Cortex of kidney (tissue), 1 donor: ENCODE measurements around the gene CNFN.
"Not testable (repeated sequence)": the region's sequence is repeated elsewhere in the genome, so short reads cannot be mapped to it uniquely, and the experiment has no call there.

ENCODE experiments used
- DNase-seq: peaks from one replicate; lab custom pipeline; 2025; lab: John Stamatoyannopoulos, UW

The CNFN gene

DNA sequence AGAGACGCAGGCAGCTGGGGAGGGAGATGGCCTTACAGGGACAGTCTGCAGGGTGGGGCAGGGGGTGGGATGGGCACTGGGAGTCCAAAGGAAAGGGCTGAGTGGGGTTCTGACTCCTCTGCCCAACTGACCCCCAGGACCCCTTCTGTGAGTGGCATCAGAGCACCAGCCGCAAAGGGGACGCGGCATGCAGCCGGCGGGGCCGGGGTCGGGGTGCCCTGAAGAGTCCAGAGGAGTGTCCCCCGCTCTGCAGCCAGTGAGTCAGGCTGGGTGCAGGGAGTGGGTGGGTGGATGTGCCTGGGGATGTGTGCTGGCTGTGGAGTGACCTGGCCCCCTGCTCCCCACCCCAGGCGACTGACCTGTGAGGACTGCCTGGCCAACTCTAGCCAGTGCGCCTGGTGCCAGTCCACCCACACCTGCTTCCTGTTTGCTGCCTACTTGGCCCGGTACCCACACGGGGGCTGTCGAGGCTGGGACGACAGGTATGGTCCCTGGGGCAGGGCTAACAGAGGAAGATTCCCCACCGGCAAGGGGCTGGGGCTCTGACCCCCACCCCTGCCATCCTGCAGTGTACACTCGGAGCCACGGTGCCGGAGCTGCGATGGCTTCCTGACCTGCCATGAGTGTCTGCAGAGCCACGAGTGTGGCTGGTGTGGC, 38.9 kb downstream of the CNFN start:
- no peak for DNase-seq

DNA sequence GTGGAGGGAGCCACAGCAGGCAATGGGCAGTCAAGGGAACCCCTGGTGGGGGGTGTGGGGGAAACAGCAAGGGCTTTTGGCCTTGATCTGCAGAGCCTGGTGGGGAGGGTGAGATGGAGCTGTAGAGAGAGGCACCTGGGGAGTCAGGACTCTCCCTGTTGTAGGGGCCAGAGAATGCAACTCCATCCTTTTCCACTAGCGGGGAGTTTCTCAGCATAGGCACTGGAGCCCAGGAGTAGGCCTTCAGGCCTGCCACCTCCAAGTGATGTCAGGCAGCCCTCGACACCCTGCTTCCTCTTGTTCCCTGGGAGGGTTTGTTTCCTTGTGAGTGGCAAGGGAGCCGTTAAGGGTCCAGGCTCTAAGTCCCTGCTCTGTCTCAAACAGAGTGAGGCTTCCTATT, 39.7 kb downstream of the CNFN start:
- DNase-seq: no peak

DNA sequence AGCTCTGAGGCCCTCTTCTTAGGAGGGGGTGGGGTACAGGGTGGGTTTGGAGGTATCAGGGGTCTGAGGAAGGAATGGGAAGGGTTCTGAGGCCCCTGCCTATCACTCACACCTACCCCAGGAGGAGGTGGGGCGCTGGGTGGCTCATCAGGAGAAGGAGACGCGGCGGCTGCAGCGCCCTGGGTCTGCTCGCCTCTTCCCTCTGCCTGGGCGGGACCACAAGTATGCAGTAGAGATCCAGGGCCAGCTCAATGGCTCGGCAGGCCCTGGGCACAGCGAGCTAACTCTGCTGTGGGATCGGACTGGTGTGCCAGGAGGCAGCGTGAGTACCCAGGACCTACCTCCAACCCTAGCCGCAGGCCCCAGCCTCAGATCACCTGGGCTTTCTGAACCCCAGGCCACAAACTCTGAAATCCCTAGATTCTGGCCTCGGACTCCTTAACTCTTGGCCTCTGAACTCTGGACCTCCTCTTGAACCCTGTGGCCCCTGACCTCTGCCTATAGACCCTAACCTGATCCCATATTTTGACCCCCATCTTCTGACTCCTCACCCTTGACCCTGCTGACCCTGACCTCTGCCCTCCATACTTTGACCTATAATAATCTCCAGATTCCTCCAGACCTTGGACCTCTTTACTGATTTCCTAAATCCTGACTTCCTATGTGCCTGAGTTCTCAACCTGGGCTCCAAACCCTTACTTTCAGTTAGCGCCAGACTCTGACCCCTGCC, 40.6 kb downstream of the CNFN start:
- no peak for DNase-seq

DNA sequence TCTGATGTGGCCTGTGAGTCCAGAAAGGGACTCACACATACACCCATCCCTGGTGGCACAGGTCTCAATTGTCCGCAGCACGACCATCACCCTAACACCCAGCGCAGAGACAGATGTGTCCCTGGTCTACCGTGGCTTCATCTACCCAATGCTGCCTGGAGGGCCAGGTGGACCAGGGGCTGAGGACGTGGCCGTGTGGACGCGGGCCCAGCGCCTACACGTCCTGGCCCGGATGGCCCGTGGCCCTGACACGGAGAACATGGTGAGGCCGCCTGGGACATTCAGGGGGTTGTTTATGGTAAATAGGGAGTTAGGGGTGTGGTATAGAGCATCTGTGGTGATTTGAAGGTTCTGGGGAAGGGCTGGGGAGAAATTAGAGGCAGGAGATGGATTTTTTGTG, 41.9 kb downstream of the CNFN start:
- no peak for DNase-seq

DNA sequence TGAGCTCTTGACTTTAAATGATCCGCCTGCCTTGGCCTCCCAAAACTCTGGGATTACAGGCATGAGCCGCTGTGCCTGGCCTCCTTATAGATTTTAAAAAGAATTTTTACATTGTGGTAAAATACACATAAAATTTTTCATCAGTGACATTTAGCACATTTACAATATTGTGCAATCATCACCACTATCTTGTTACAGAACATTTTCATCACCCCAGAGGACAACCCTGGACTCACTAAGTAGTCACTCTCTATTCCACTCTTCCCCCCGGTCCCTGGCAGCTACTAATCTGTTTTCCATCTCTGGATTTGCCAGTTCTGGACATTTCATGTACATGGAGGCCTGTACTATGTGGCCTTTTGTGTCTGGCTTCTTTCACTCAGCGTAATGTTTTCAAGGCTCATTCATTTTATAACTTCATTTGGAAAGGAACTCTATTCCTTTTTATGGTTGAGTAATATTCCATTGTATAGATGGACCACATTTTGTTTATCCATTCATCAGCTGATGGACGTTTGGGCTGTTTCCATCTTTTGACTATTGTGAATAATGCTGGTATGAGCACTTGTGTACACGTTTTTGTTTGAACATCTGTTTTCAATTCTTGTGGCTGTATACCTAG, 44.8 kb downstream of the CNFN start:
- DNase-seq: no peak

DNA sequence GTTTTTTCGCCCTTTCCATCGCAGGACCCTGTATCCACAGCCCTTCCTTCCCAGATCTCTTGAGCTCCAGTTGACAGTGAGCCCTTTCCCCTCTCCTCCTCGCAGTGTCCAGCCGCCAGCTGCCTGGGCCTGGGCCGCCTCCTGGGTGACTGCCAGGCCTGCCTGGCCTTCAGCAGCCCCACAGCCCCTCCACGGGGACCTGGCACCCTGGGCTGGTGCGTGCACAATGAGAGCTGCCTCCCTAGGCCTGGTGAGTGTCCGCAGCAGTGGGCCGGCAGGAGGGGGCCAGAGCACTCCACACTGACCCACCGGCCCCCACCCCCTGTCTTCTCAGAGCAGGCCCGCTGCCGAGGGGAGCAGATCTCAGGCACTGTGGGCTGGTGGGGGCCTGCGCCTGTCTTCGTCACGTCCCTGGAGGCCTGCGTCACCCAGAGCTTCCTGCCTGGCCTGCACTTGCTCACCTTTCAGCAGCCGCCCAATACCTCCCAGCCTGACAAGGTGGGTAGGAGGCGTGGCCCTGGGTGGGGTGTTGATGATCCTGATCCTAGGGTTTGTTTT, 45.7 kb downstream of the CNFN start:
- no peak for DNase-seq

DNA sequence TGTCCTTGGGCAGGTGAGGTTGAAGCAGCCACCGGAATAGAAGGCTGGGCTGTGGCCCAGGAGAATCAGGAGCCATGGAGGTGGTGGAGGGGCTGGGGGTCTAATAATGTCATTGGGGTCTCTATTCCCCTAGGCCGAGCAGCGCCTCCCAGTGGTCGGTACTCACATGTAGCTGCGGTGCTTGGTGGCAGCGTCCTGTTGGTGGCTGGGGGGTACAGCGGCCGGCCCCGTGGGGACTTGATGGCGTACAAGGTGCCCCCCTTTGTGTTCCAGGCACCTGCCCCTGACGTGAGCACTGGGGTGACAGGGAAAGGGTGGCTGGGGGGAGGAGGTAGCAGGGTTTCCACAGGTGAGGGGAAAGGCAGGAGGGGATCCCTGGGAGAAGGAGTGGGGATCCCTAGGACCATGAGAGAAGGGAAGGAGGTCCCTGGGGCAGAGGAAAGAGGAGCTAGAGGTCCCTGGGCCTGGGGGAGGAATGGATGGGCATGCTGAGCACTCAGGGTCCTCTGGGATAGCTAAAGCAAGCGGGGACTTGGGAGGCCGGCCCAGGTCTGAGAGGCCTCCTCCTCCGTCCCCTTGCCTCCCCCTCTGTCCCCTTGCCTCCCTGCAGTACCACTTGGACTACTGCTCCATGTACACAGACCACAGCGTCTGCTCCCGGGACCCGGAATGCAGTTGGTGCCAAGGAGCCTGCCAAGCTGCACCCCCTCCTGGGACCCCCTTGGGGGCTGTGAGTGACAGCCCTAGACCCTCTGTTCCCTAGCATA, 46.6 kb downstream of the CNFN start:
- DNase-seq: no peak

DNA sequence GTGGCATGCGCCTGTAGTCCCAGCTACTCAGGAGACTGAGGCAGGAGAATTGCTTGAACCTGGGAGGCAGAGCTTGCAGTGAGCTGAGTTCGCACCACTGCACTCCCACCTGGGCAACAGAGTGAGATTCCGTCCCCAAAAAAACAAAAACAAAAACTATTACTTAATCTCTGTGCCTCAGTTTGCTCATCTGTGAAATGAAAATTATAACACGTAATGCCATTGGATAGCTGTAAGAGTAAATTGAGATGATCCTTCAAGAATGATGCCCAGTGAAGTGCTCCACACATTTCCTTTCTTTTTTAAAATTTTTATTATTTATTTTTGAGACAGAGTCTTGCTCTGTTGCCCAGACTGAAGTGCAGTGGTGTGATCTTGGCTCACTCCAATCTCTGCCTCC, 50.2 kb downstream of the CNFN start:
- not testable (repeated sequence) for DNase-seq

DNA sequence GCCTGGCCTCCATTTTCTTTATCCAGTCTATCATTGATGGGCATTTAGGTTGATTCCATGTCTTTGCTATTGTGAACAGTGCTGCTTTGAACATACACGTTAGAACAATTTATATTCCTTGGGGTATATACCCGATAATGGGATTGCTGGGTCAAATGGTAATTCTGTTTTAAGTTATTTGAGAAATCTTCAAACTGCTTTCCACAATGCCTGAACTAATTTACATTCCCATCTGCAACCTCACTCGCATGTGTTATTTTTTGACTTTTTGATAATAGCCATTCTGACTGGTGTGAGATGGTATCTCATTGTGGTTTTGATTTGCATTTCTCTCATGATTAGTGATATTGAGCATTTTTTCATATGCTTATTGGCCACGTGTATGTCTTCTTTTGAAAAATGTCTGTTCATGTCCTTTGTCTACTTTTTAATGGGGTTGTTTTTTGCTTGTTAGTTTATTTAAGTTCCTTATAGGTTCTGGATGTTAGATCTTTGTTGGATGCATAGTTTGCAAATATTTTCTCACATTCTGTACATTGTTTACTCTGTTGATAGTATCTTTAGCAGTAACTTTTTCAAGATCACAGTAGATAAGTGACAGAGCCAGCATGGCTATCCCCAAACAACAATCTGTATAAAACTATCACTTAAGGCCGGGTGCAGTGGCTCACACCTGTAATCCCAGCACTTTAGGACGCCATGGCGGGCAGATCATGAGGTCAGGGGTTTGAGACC, 50.8 kb downstream of the CNFN start:
- not testable (repeated sequence) for DNase-seq
